ENCODE measurements around the gene SPINT2. TPM values are rescaled to one million over a fixed set of nuclear protein-coding genes. Genes with fewer than 3 reads are reported as not detected.

The SPINT2 gene
- total and polyA plus RNA-seq, 7 donors, result 14.3 to 616 (median 20.7) TPM

GRCh38 chr19:38276942-38277517 lies 12.7 kb downstream of the SPINT2 start:
- no peaks in the 10 kb centered on the region for H3K36me3 ChIP-seq
- no peaks in the 10 kb centered on the region for H3K9me3 ChIP-seq
- H3K4me3 ChIP-seq, result no peak overlapping the region
- H3K27ac ChIP-seq, result peak overlapping the region; percentile 61 to 82 (median 70)
- WGBS, 2 donors, result 87 to 94% methylated on average over 7 of the region's 7 CpGs
- peaks cover 0 to 61% (median 57%) of the 10 kb centered on the region in 4 donors for H3K4me1 ChIP-seq
- intact Hi-C loops (cut with DNase I), result no loop called here
- no peaks in the 10 kb centered on the region for H3K27me3 ChIP-seq
- no peak for DNase-seq
- TF ChIP-seq EP300 (IDR thresholded peaks at IDR 0.05) (no peak), POLR2AphosphoS5 (IDR thresholded peaks at IDR 0.05) (no peak), POLR2A (IDR thresholded peaks at IDR 0.05) (no peak), CTCF (IDR thresholded peaks at IDR 0.05) (no peak)

GRCh38 chr19:38277549-38277948 lies 13.2 kb downstream of the SPINT2 start:
- Histone ChIP-seq H3K36me3 (no peaks in the 10 kb centered on the region), H3K27me3 (no peaks in the 10 kb centered on the region), H3K27ac (peak overlapping the region; percentile 61 to 82 (median 70)), H3K9me3 (no peaks in the 10 kb centered on the region), H3K4me1 (peaks cover 0 to 61% (median 57%) of the 10 kb centered on the region in 4 donors), H3K4me3 (no peak overlapping the region)
- intact Hi-C loops (cut with DNase I), result no loop called here
- no peak for TF ChIP-seq POLR2AphosphoS5 (IDR thresholded peaks at IDR 0.05)
- no peak for TF ChIP-seq CTCF (IDR thresholded peaks at IDR 0.05)
- TF ChIP-seq EP300 (IDR thresholded peaks at IDR 0.05), result no peak
- no peak for TF ChIP-seq POLR2A (IDR thresholded peaks at IDR 0.05)
- no peak for DNase-seq
- WGBS, 2 donors, result 53 to 75% methylated on average over 5 of the region's 5 CpGs

- intact Hi-C loops (cut with DNase I), result loop anchor here (2.0 kb wide), 1 partner anchor 37 kb away; the partner anchor contains the start of gene YIF1B
- no peak overlapping the region for H3K4me3 ChIP-seq
- DNase-seq, result no peak
These were observed 13.8 kb downstream of the SPINT2 start for GRCh38 chr19:38277969-38278680.

GRCh38 chr19:38278751-38279150 lies 14.4 kb downstream of the SPINT2 start:
- TF ChIP-seq EP300 (IDR thresholded peaks at IDR 0.05), result no peak
- no peak for TF ChIP-seq POLR2A (IDR thresholded peaks at IDR 0.05)
- no peak for TF ChIP-seq CTCF (IDR thresholded peaks at IDR 0.05)
- TF ChIP-seq POLR2AphosphoS5 (IDR thresholded peaks at IDR 0.05), result no peak
- WGBS, 2 donors, result 39 to 70% methylated on average over 2 of the region's 2 CpGs
- Histone ChIP-seq H3K9me3 (no peaks in the 10 kb centered on the region), H3K4me3 (no peak overlapping the region), H3K4me1 (peaks cover 0 to 49% (median 45%) of the 10 kb centered on the region in 4 donors), H3K27ac (peak overlapping the region; percentile 61 to 82 (median 70)), H3K27me3 (no peaks in the 10 kb centered on the region), H3K36me3 (no peaks in the 10 kb centered on the region)
- intact Hi-C loops (cut with DNase I), result loop anchor here (2.0 kb wide), 1 partner anchor 36 kb away; the partner anchor contains the start of gene YIF1B
- DNase-seq, result no peak

More at GRCh38 chr19:38277969-38278680, 13.8 kb downstream of the SPINT2 start:
- no peaks in the 10 kb centered on the region for H3K9me3 ChIP-seq
- no peaks in the 10 kb centered on the region for H3K36me3 ChIP-seq
- H3K4me1 ChIP-seq, result peaks cover 0 to 56% (median 51%) of the 10 kb centered on the region in 4 donors
- H3K27me3 ChIP-seq, result no peaks in the 10 kb centered on the region
- TF ChIP-seq CTCF (IDR thresholded peaks at IDR 0.05), result no peak
- peak; percentile 24 to 59 (median 32) for TF ChIP-seq POLR2AphosphoS5 (IDR thresholded peaks at IDR 0.05)
- peak in 2 of 4 donors; percentile 24 to 55 for TF ChIP-seq EP300 (IDR thresholded peaks at IDR 0.05)
- H3K27ac ChIP-seq, result peak overlapping the region; percentile 61 to 82 (median 70)
- 33 to 68% methylated on average over 9 of the region's 9 CpGs for WGBS, 2 donors

All from sigmoid colon (tissue), 7 donors.